NCI-H187 treated with DMSO at 0.1 percent for 48 hours (cell line): ENCODE data around the gene WDR27.

ENCODE experiments used
- DNase-seq: peaks from one replicate; lab custom pipeline; 2025; lab: John Stamatoyannopoulos, UW

The WDR27 gene

GRCh38 chr6:169561665-169562064 lies 140.2 kb downstream of the WDR27 start:
- no peak for DNase-seq

- DNase-seq = no peak
These were observed 142.2 kb downstream of the WDR27 start for GRCh38 chr6:169559592-169559991.

GRCh38 chr6:169558774-169559441 lies 142.9 kb downstream of the WDR27 start:
- no peak for DNase-seq

GRCh38 chr6:169558378-169558773 lies 143.5 kb downstream of the WDR27 start:
- no peak for DNase-seq

- no peak for DNase-seq
These were observed 143.9 kb downstream of the WDR27 start for GRCh38 chr6:169557887-169558286.

GRCh38 chr6:169556758-169557548 lies 144.9 kb downstream of the WDR27 start:
- DNase-seq = no peak

- no peak for DNase-seq
These were observed 145.7 kb downstream of the WDR27 start for GRCh38 chr6:169555971-169556617.

- no peak for DNase-seq
These were observed 155.8 kb downstream of the WDR27 start for GRCh38 chr6:169545982-169546381.

GRCh38 chr6:169543704-169544103 lies 158.1 kb downstream of the WDR27 start:
- no peak for DNase-seq

GRCh38 chr6:169542491-169542890 lies 159.3 kb downstream of the WDR27 start:
- no peak for DNase-seq

GRCh38 chr6:169539176-169539897 lies 162.5 kb downstream of the WDR27 start:
- DNase-seq = no peak

- no peak for DNase-seq
These were observed 165.2 kb downstream of the WDR27 start for GRCh38 chr6:169536446-169537170.

- no peak for DNase-seq
These were observed 167.8 kb downstream of the WDR27 start for GRCh38 chr6:169534039-169534421.

GRCh38 chr6:169533301-169534038 lies 168.4 kb downstream of the WDR27 start:
- no peak for DNase-seq

GRCh38 chr6:169530752-169531123 lies 171.1 kb downstream of the WDR27 start:
- no peak for DNase-seq

- DNase-seq = no peak
These were observed 171.7 kb downstream of the WDR27 start for GRCh38 chr6:169529931-169530751.

GRCh38 chr6:169528755-169529154 lies 173.1 kb downstream of the WDR27 start:
- DNase-seq = no peak

GRCh38 chr6:169527306-169527705 lies 174.5 kb downstream of the WDR27 start:
- DNase-seq = no peak

GRCh38 chr6:169521825-169522224 lies 180.0 kb downstream of the WDR27 start:
- no peak for DNase-seq

- DNase-seq = no peak
These were observed 181.7 kb downstream of the WDR27 start for GRCh38 chr6:169520104-169520503.
